HG02852 (cell line): ENCODE data around the gene CTXN1.
"Not testable (repeated sequence)": the region's sequence is repeated elsewhere in the genome, so short reads cannot be mapped to it uniquely, and the experiment has no call there.

Experiments
- ATAC-seq: cut with Tn5 transposase; IDR thresholded peaks from one replicate; pipeline ENCODE4 v1.9.1; 2021; ENCODE audit warnings: mild to moderate bottlenecking, moderate library complexity; ENCODE audit not compliant: unreplicated experiment

CTXN1 gene

GRCh38 chr19:7926727-7927604 lies 1.0 kb upstream of the CTXN1 start:
- ATAC-seq: no peak

- ATAC-seq: no peak
Observed at GRCh38 chr19:7925171-7925851, 624 bp downstream of the CTXN1 start.

GRCh38 chr19:7924651-7925170 lies 1.2 kb downstream of the CTXN1 start:
- no peak for ATAC-seq

GRCh38 chr19:7924241-7924640 lies 1.7 kb downstream of the CTXN1 start:
- ATAC-seq: no peak

GRCh38 chr19:7923295-7924191 lies 2.4 kb downstream of the CTXN1 start:
- no peak for ATAC-seq

- no peak for ATAC-seq
Observed at GRCh38 chr19:7922836-7923195, 3.1 kb downstream of the CTXN1 start.

- ATAC-seq: no peak
Observed at GRCh38 chr19:7921967-7922835, 3.7 kb downstream of the CTXN1 start.

GRCh38 chr19:7921302-7921966 lies 4.5 kb downstream of the CTXN1 start:
- no peak for ATAC-seq

- peak; percentile 42 for ATAC-seq
Observed at GRCh38 chr19:7920519-7921301, 5.2 kb downstream of the CTXN1 start.

- peak; percentile 58 for ATAC-seq
Observed at GRCh38 chr19:7919610-7920518, 6.1 kb downstream of the CTXN1 start, which contains the start of gene SNAPC2. TSS of gene SNAPC2 (plus strand) at chr19:7920338. CDS start at chr19:7920367, 29 bp downstream.

- no peak for ATAC-seq
Observed at GRCh38 chr19:7918615-7919421, 7.1 kb downstream of the CTXN1 start.

- not testable (repeated sequence) for ATAC-seq
Observed at GRCh38 chr19:7918062-7918614, 7.8 kb downstream of the CTXN1 start.

- no peak for ATAC-seq
Observed at GRCh38 chr19:7917267-7918061, 8.5 kb downstream of the CTXN1 start.

GRCh38 chr19:7916955-7917266 lies 9.0 kb downstream of the CTXN1 start:
- no peak for ATAC-seq

GRCh38 chr19:7916103-7916954 lies 9.6 kb downstream of the CTXN1 start:
- no peak for ATAC-seq
